ENCODE data around the gene CASP5.

DNA sequence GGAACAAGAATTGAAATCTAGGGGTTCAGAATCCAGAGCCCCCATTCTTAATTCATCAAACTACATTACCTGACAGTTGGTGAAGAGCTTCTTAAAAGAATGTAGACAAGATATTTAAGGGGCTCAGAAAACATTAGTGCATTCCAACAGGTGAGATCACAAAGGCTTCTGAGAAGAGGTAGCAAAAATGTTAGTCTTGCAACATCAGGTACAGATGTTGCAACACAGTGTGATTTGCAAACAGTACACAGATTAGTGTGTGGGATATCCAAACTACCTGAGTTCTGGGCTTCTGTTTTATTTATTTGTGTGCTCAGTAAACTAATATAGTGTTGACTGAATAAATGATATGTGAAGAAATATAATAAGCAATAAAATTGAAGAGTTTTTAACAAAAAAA is 66.4 kb downstream of the CASP5 start:
- TF ChIP-seq, protein P1, sequence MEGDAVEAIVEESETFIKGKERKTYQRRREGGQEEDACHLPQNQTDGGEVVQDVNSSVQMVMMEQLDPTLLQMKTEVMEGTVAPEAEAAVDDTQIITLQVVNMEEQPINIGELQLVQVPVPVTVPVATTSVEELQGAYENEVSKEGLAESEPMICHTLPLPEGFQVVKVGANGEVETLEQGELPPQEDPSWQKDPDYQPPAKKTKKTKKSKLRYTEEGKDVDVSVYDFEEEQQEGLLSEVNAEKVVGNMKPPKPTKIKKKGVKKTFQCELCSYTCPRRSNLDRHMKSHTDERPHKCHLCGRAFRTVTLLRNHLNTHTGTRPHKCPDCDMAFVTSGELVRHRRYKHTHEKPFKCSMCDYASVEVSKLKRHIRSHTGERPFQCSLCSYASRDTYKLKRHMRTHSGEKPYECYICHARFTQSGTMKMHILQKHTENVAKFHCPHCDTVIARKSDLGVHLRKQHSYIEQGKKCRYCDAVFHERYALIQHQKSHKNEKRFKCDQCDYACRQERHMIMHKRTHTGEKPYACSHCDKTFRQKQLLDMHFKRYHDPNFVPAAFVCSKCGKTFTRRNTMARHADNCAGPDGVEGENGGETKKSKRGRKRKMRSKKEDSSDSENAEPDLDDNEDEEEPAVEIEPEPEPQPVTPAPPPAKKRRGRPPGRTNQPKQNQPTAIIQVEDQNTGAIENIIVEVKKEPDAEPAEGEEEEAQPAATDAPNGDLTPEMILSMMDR (IDR thresholded peaks at IDR 0.05; ENCODE audit: low read depth, low read length, missing input control), result no peak
- TF ChIP-seq, protein P2, sequence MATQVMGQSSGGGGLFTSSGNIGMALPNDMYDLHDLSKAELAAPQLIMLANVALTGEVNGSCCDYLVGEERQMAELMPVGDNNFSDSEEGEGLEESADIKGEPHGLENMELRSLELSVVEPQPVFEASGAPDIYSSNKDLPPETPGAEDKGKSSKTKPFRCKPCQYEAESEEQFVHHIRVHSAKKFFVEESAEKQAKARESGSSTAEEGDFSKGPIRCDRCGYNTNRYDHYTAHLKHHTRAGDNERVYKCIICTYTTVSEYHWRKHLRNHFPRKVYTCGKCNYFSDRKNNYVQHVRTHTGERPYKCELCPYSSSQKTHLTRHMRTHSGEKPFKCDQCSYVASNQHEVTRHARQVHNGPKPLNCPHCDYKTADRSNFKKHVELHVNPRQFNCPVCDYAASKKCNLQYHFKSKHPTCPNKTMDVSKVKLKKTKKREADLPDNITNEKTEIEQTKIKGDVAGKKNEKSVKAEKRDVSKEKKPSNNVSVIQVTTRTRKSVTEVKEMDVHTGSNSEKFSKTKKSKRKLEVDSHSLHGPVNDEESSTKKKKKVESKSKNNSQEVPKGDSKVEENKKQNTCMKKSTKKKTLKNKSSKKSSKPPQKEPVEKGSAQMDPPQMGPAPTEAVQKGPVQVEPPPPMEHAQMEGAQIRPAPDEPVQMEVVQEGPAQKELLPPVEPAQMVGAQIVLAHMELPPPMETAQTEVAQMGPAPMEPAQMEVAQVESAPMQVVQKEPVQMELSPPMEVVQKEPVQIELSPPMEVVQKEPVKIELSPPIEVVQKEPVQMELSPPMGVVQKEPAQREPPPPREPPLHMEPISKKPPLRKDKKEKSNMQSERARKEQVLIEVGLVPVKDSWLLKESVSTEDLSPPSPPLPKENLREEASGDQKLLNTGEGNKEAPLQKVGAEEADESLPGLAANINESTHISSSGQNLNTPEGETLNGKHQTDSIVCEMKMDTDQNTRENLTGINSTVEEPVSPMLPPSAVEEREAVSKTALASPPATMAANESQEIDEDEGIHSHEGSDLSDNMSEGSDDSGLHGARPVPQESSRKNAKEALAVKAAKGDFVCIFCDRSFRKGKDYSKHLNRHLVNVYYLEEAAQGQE (IDR thresholded peaks at IDR 0.05), result no peak
- TF ChIP-seq, protein P3, sequence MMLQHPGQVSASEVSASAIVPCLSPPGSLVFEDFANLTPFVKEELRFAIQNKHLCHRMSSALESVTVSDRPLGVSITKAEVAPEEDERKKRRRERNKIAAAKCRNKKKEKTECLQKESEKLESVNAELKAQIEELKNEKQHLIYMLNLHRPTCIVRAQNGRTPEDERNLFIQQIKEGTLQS (IDR thresholded peaks at IDR 0.05), result no peak
- TF ChIP-seq, protein P4, sequence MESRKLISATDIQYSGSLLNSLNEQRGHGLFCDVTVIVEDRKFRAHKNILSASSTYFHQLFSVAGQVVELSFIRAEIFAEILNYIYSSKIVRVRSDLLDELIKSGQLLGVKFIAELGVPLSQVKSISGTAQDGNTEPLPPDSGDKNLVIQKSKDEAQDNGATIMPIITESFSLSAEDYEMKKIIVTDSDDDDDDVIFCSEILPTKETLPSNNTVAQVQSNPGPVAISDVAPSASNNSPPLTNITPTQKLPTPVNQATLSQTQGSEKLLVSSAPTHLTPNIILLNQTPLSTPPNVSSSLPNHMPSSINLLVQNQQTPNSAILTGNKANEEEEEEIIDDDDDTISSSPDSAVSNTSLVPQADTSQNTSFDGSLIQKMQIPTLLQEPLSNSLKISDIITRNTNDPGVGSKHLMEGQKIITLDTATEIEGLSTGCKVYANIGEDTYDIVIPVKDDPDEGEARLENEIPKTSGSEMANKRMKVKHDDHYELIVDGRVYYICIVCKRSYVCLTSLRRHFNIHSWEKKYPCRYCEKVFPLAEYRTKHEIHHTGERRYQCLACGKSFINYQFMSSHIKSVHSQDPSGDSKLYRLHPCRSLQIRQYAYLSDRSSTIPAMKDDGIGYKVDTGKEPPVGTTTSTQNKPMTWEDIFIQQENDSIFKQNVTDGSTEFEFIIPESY (IDR thresholded peaks at IDR 0.05), result peak; percentile 19
- TF ChIP-seq YY1 (IDR thresholded peaks at IDR 0.05) (peak; percentile 33), EGR1 (IDR thresholded peaks at IDR 0.05; ENCODE audit: low read depth in 2 of 2) (no peak), GABPA (IDR thresholded peaks at IDR 0.05 in 1 of 2, conservative IDR thresholded peaks at IDR 0.05 in 1 of 2) (peak in 1 of 2 donors; percentile 19)
